HG02571 (cell line): ENCODE results near the gene MYOM1.
"Not testable (repeated sequence)": the region's sequence is repeated elsewhere in the genome, so short reads cannot be mapped to it uniquely, and the experiment has no call there.

Experiments
- ATAC-seq: cut with Tn5 transposase; IDR thresholded peaks from one replicate; pipeline ENCODE4 v1.9.1; 2021; ENCODE audit warnings: mild to moderate bottlenecking, moderate library complexity; ENCODE audit not compliant: unreplicated experiment

Gene MYOM1

DNA sequence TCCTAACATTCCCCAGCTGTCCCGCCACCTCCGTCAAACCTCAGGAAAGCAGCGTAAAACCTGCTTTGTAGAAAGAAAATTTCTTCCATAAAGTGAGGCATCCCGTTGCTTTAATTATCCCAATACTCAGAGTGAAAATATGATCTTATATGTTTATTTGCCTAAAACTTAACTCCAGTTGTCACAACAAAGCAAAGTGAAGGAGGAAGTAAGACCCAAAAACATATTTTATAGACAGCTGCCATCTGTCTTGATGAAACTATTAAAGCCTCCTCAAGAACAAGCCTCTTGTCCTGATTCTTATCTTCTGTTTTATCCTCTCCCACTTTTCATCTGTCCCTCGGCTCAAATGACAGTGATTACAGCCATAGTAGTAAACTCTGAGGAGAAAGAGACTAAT, 177.9 kb downstream of the MYOM1 start:
- ATAC-seq, result no peak

DNA sequence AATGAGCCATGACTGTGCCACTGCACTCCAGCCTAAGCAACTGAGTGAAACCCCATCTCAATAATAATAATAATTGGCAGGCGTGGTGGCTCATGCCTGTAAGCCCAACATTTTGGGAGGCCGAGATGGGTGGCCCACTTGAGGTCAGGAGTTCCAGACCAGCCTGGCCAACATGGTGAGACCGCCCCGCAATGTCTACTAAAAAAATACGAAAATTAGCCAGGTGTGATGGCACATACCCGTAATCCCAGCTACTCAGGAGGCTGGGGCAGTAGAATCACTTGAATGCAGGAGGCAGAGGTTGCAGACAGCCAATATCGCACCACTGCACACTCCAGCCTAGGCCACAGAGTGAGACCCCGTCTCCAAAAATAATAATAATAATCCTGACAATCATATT, 178.9 kb downstream of the MYOM1 start:
- no peak for ATAC-seq

DNA sequence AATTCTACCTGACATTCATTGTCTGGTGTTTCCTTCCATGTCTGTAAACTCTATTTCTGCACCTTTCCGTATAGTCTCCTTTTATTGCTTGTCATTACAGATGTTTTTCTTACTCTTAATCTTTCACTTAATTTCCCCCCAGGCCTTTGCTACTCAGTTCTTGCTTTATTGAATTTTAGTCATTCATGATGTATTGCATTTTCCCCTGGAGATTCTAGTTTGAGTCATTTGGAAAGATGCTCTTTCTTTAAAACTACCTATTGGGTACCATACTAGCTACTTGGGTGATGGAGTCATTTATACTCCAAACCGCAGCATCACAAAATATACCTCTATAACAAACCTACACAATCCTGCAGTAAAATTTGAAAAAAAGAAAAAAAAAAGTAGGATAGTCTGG, 179.6 kb downstream of the MYOM1 start:
- no peak for ATAC-seq

DNA sequence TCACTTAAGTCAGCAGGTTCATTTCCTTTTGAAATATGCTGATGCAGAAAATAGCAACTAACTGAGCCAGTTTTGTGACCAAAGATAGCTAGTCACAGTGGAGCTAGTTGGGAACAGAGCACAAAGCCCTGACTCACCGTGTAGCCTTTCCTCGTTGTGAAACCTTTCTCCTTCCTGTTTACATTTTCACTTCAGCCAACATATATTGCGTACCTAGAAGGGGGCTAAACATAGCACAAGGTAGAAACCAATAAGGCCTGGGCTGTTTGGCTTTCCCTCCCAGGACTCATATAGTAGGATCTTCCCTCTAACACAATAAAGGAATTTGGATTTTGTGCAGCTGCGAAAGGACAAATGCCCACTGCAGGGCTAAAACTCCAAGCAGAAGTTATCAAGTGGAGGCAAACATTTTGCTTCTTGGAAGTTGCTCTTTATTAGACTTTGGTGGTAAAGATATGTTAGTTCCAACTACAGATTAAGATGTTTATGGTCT, 182.3 kb downstream of the MYOM1 start:
- peak; percentile 96 for ATAC-seq

DNA sequence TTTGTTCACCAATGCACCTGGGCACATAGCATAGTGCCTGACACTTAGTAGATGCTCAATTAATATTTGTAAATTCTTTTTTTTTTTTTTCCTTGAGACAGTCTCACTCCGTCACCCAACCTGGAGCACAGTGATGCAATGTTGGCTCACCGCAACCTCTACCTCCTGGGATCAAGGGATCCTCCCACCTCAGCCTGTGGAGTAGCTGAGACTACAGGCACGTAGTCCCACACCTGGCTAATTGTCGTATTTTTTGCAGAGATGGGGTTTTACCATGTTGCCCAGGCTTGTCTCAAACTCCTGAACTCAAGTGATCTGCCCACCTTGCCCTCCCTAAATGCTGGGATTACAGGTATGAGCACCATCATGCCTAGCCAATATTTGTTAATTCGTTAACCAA, 183.7 kb downstream of the MYOM1 start:
- ATAC-seq, result no peak

DNA sequence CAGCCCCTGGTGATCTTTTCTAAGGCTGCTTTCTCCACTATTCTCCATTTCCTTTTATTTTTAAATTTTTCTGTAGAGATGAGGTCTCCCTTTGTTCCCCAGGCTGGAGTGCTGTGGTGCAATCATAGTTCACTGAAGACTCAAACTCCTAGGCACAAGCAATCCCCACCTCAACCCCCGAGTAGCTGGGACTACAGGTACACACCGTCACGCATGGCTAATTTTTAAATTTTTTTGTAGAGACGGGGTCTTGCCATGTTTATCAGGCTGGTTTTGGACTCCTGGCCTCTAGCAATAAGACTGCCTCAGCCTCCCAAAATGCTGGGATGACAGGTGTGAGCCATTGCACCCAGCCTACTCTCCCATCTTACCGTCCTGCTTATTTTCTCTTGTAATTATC, 184.1 kb downstream of the MYOM1 start:
- no peak for ATAC-seq

DNA sequence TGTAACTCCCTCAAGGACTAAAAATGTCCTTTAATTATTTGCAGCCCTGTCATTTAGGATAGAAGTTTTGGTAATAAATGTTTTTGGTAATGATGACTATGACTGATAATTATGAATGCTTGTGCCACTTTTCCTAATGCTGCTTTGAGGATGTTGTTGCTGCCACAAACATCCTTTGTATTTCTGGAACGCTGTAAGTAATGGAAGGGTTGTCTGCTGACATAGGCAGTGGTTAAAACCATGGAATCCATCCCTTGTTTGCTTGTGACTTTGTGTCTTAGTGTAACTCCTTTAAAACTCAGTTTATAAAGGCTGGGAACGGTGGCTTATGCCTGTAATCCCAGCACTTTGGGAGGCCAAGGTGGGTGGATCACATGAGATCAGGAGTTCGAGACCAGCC, 187.0 kb downstream of the MYOM1 start:
- ATAC-seq, result no peak

DNA sequence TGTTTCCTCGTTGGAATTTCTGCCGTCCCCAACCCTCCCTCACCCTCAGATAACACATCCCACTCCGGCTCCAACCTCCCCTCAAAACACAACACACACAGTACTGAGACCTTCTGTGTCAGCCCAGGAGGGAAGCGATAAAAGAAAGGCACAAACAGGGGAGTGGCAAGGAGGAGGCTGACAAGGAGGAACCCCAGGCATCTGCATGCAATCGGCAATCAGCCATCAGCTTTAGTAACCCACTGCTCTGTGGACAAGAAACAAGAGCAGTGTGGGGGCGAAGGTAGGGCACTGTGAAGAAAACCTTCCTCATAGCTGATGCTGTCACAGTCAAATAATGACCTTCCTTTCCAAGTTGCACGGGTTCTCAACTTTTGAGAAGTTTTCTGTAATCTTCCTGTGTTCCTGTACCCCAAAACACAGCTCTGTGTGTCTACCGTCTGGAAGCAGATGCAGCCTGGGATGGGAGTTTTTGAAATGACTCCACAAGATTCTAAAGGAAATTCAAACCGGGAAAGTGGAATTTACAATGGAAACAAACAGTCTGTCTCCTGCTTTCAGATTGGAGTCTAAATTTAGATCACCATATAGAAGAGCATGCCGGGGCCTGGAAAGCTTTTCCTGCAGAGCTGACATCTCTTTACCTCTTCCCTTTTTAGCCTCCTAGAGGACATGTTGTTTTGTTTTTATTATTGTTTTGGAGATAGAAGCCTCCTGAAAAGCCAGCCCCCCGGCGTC, 190.4 kb downstream of the MYOM1 start:
- no peak for ATAC-seq

DNA sequence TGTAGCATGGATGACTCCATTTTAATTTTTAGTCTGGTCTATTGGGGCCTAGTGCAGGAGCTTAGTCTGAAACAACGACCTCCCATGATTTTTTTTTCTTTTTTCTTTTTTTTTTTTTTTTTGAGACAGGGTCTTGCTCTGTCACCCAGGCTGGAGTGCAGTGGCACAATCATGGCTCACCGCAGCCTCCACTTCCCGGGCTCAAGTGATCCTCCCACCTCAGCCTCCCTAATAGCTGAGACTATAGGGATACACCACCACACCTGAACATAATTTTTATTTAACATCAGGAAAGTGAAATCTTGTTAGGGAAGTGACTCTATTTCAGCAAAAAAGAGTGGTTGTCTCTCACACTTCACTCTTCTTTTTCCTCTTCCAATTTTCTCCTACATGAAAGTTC, 191.7 kb downstream of the MYOM1 start:
- ATAC-seq, result not testable (repeated sequence)

DNA sequence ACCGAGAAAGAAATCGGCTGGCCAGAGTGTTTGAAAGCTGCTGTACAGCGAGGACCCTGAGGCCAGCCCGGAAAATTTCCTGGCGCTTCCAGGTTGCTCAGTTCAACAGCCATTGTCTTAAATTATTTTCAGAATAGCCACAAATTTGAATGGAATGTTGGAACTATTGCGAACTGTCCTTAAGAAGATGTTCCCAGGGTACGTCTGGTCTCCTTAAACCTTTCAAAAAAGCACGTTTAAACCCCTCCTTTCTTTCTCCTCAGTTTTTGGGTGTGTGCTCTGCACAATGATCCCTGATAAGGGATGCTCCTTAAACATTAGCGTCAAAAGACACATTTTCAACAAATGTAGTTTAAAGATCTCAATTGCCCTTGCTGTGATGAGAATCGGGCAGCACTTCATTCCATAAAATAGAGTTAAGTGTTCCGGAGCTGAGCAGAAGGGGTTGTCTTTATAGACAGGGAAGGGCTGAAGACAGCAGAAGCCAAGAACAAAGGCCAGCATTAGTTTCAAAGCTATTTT, 192.3 kb downstream of the MYOM1 start:
- ATAC-seq, result no peak

DNA sequence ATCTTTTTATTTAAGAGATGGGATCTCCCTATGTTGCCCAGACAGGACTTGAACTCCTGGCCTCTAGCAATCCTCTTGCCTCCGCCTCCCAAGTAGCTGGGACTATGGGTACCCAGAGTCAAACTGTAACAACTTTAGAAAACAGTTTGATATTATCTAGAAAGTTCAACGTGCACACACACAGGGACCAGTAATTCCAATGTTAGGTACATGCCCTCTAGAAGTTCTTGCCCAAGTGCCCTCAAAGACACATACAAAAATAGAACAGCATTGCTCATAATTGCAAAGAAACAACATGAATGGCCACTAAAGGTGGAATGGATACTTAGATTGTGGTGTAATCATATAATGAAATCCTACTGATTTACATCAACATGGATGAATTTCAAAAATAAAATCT, 194.2 kb downstream of the MYOM1 start:
- no peak for ATAC-seq

DNA sequence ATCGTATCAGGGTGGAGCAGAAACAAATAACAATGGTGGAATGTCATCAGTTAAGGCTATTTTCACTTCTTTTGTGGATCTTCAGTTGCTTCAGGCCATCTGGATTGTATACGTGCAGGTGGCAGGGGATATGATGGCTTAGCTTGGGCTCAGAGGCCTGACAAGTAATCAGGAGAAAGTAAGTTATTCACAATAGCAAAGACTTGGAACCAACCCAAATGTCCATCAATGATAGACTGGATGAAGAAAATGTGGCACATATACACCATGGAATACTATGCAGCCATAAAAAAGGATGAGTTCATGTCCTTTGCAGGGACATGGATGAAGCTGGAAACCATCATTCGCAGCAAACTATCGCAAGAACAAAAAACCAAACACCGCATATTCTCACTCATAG, 196.2 kb downstream of the MYOM1 start:
- not testable (repeated sequence) for ATAC-seq
